Fibroblast of lung (primary cell): Measurements from ENCODE around the gene LILRB2.

Source experiments
- EZH2 ChIP-seq: IDR thresholded peaks from 2 replicates; pipeline ENCODE4 v1.5.1; 2012; ENCODE audit warnings: low read length, control low read depth, mild to moderate bottlenecking; ENCODE audit errors: missing control alignments
- TF ChIP-seq, protein P1 (sequence below), 2 donors: IDR thresholded peaks in 1 of 2; conservative IDR thresholded peaks in 1 of 2; 1 replicate in 1 of 2; 2 replicates in 1 of 2; pipeline ENCODE4 v1.5.1; 2011 to 2012; ENCODE audit warnings: low read length in 2 of 2, control low read depth in 1 of 2, inconsistent platforms in 1 of 2, low read depth in 1 of 2, mild to moderate bottlenecking in 1 of 2

DNA sequence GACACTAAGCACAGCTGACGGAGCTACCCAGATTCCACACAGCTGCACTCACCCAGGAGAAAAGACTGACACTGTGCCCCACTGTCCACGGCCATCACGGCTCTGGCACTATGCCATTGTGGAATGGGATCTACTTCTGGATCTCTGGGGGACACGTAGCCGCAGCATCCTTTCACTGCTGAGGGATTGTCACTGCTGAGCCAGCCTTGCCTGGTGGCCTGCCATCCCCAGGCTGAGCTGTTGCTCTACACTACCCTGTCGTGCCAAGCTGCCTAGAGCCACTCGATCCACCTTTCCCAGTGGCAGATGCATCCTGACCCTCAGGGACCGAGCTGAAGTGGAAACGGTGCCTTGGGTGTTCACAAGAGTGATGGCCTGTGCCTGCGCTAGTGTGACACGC, 18.8 kb downstream of the LILRB2 start:
- TF ChIP-seq, protein P1, sequence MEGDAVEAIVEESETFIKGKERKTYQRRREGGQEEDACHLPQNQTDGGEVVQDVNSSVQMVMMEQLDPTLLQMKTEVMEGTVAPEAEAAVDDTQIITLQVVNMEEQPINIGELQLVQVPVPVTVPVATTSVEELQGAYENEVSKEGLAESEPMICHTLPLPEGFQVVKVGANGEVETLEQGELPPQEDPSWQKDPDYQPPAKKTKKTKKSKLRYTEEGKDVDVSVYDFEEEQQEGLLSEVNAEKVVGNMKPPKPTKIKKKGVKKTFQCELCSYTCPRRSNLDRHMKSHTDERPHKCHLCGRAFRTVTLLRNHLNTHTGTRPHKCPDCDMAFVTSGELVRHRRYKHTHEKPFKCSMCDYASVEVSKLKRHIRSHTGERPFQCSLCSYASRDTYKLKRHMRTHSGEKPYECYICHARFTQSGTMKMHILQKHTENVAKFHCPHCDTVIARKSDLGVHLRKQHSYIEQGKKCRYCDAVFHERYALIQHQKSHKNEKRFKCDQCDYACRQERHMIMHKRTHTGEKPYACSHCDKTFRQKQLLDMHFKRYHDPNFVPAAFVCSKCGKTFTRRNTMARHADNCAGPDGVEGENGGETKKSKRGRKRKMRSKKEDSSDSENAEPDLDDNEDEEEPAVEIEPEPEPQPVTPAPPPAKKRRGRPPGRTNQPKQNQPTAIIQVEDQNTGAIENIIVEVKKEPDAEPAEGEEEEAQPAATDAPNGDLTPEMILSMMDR (conservative IDR thresholded peaks at IDR 0.05 in 1 of 2, IDR thresholded peaks at IDR 0.05 in 1 of 2; ENCODE audit: low read depth in 1 of 2, low read length in 2 of 2), result no peak
- TF ChIP-seq EZH2, result no peak
